OCI-M2 (cell line): Measurements from ENCODE around the gene CPN1.
"Not testable (repeated sequence)": the region's sequence is repeated elsewhere in the genome, so short reads cannot be mapped to it uniquely, and the experiment has no call there.

Source experiments
- DNase-seq: peaks from one replicate; lab custom pipeline; 2025; ENCODE audit not compliant: unreplicated experiment; lab: John Stamatoyannopoulos, UW

The CPN1 gene

GRCh38 chr10:100081075-100082001 lies at the start of gene CPN1:
Gene CPN1, minus strand, starts transcription at chr10:100081869. Its CDS starts 244 bp downstream, at chr10:100081625.
- DNase-seq = no peak

- no peak for DNase-seq
Observed at GRCh38 chr10:100130831-100131230, 49.2 kb upstream of the CPN1 start.

- no peak for DNase-seq
Observed at GRCh38 chr10:100129424-100129823, 47.8 kb upstream of the CPN1 start.

GRCh38 chr10:100128951-100129350 lies 47.3 kb upstream of the CPN1 start:
- no peak for DNase-seq

GRCh38 chr10:100125335-100125734 lies 43.7 kb upstream of the CPN1 start:
- not testable (repeated sequence) for DNase-seq

- DNase-seq = no peak
Observed at GRCh38 chr10:100124097-100124496, 42.4 kb upstream of the CPN1 start.

GRCh38 chr10:100122780-100123179 lies 41.1 kb upstream of the CPN1 start:
- no peak for DNase-seq

- no peak for DNase-seq
Observed at GRCh38 chr10:100120550-100120949, 38.9 kb upstream of the CPN1 start.

- no peak for DNase-seq
Observed at GRCh38 chr10:100119726-100120125, 38.1 kb upstream of the CPN1 start.

GRCh38 chr10:100114976-100115770 lies 33.5 kb upstream of the CPN1 start:
- DNase-seq = no peak

GRCh38 chr10:100114460-100114859 lies 32.8 kb upstream of the CPN1 start:
- DNase-seq = no peak

GRCh38 chr10:100109670-100110069 lies 28.0 kb upstream of the CPN1 start:
- no peak for DNase-seq

GRCh38 chr10:100106865-100107264 lies 25.2 kb upstream of the CPN1 start:
- no peak for DNase-seq

- no peak for DNase-seq
Observed at GRCh38 chr10:100104300-100104699, 22.6 kb upstream of the CPN1 start.

GRCh38 chr10:100103581-100103980 lies 21.9 kb upstream of the CPN1 start:
- DNase-seq = no peak

GRCh38 chr10:100101192-100102076 lies 19.8 kb upstream of the CPN1 start:
- DNase-seq = no peak

- DNase-seq = no peak
Observed at GRCh38 chr10:100100651-100101184, 19.0 kb upstream of the CPN1 start.

GRCh38 chr10:100089241-100089640 lies 7.6 kb upstream of the CPN1 start:
- no peak for DNase-seq

- DNase-seq = not testable (repeated sequence)
Observed at GRCh38 chr10:100086708-100087107, 5.0 kb upstream of the CPN1 start.

GRCh38 chr10:100085596-100085995 lies 3.9 kb upstream of the CPN1 start:
- no peak for DNase-seq

- DNase-seq = no peak
Observed at GRCh38 chr10:100083623-100084022, 2.0 kb upstream of the CPN1 start.
